HG03039 (cell line): ENCODE data around the gene C17orf107.
A peak's percentile ranks its signal among the peaks of the same experiment; 100 is the strongest.

Source experiments
- ATAC-seq: cut with Tn5 transposase; IDR thresholded peaks from one replicate; pipeline ENCODE4 v1.9.1; 2021; ENCODE audit warnings: mild to moderate bottlenecking, moderate library complexity; ENCODE audit not compliant: unreplicated experiment

The C17orf107 gene

GRCh38 chr17:4934173-4934979, 35.0 kb downstream of the C17orf107 start:
- no peak for ATAC-seq

- ATAC-seq: no peak
Measured at GRCh38 chr17:4935650-4936049, 36.3 kb downstream of the C17orf107 start.

- no peak for ATAC-seq
Measured at GRCh38 chr17:4936436-4936835, 37.1 kb downstream of the C17orf107 start.

- no peak for ATAC-seq
Measured at GRCh38 chr17:4937553-4937952, 38.2 kb downstream of the C17orf107 start.

- no peak for ATAC-seq
Measured at GRCh38 chr17:4938069-4938491, 38.7 kb downstream of the C17orf107 start.

GRCh38 chr17:4938688-4939545, 39.6 kb downstream of the C17orf107 start:
- no peak for ATAC-seq

GRCh38 chr17:4939546-4939795, 40.1 kb downstream of the C17orf107 start:
- ATAC-seq: peak; percentile 4

- peak; percentile 51 for ATAC-seq
Measured at GRCh38 chr17:4939796-4940554, 40.6 kb downstream of the C17orf107 start, which contains the start of the genes RNF167 and SLC25A11. Gene RNF167 (plus strand): TSS chr17:4940268. CDS start chr17:4940910, 642 bp downstream. Gene SLC25A11 (minus strand): TSS chr17:4940046. CDS start chr17:4939910, 136 bp downstream.

DNA sequence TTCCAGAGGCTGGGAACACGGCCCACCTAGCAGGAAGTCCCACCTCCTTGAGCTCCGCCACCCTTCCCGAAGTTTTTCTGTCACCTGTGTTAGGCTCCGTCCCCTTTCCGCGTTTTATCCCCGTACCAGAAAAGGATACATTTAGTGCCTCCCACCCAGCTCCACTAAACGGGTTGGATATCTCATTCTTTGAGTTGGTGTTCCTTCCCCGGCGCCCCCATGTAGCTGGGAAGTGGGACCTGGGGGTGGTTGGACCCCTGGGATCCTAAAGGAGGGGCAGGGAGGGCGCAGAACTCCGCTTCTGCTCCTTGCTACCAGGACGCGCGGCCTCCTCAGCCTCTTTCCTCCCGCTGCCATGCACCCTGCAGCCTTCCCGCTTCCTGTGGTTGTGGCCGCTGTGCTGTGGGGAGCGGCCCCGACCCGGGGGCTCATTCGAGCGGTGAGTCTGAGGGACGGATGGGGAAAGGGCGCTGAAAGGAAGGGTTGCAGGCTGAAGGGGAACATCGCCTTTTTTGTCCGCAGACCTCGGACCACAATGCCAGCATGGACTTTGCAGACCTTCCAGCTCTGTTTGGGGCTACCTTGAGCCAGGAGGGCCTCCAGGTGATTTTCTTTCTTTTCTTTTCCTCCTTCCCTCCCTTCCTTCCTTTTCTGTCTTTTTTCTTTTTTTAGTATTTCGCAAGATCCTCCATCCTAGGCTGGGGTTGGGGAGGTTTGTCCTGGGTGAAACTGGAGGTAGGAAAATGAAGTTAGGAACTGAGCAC, 41.4 kb downstream of the C17orf107 start:
- no peak for ATAC-seq

DNA sequence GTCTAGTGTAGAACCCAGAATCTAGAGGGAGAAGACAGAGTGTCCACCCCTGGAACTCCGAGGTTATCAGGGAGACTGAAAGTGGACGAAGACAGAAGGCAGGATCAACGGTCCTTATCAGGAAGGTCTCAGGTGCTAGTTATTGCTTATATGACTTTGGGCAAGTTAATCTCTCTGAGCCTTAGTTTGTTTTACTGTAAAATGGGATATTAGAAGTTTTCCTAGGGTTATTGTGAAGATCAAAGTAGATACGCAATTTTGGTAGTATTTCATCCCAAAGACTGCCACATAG, 41.9 kb downstream of the C17orf107 start:
- ATAC-seq: no peak

GRCh38 chr17:4942760-4943508, 43.6 kb downstream of the C17orf107 start:
- no peak for ATAC-seq

DNA sequence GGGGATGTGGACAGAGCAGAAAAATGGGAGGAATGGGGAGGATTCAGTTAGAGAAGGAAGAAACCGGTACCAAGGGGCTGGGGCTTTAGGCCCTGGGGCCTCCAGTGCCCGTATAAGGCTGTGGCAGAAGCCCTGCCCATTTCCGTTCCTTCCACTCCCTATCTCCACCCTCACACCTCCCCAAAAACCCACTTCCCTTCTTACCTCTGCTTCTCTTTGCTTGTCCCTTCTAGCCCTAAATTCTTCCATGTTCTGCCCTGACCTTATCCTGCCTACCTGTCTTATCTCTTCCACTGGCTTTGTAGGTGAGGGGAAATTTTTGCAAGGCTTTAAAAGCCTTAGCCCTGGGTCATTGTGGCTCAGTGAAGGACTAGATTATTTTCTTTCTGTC, 44.8 kb downstream of the C17orf107 start:
- ATAC-seq: no peak

DNA sequence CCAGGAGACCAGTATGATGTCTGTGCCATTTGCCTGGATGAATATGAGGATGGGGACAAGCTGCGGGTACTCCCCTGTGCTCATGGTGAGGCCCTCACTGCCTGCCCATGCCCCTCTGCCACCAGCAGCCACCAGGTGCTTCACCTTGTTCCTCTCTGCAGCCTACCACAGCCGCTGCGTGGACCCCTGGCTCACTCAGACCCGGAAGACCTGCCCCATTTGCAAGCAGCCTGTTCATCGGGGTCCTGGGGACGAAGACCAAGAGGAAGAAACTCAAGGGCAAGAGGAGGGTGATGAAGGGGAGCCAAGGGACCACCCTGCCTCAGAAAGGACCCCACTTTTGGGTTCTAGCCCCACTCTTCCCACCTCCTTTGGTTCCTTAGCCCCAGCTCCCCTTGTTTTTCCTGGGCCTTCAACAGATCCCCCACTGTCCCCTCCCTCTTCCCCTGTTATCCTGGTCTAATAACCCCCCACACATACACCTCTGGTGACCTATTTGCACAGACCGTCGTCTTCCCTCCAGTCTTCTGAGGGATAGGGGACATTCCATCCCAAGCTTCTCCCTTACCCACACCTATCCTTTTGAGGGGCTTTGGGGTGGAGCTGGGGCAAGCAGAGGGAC, 45.3 kb downstream of the C17orf107 start:
- no peak for ATAC-seq

DNA sequence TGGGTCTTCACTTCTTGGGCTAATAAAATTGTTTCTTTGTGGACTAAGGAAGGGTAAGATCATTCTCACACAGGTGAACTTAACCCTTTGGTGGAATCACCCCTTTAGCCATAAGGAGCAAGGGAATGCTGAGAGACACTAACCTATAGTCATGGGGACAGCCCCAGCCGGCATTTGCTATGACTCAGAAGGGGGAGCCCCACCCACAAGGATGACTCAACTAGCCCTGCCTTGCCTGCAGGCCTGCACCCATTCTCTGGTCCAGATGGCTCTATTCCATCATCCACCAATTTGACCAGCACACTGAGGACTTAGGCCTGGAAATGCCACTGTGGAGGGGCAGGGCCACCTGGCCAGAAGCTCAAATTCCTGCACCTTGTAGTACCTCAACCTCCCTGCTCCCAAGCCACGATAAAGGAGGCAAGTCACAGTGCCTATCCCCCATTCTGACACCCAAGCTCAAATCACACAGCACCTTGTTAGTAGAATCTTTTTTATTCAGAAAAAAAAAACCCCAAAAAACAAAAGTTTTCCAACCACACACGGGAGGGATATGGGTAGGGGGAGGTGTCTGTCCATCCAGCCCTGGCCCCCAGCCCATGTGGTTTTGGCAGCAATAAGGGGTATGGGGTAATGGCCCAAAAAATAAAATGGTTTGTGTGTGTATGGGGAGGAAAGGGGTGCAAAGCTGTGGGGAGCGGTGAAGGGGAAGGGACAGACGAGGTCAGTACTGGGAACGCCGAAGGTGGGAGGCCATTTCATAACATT, 46.0 kb downstream of the C17orf107 start:
- no peak for ATAC-seq

- ATAC-seq: no peak
Measured at GRCh38 chr17:4945944-4946280, 46.6 kb downstream of the C17orf107 start.

GRCh38 chr17:4946312-4946976, 47.1 kb downstream of the C17orf107 start:
- no peak for ATAC-seq

DNA sequence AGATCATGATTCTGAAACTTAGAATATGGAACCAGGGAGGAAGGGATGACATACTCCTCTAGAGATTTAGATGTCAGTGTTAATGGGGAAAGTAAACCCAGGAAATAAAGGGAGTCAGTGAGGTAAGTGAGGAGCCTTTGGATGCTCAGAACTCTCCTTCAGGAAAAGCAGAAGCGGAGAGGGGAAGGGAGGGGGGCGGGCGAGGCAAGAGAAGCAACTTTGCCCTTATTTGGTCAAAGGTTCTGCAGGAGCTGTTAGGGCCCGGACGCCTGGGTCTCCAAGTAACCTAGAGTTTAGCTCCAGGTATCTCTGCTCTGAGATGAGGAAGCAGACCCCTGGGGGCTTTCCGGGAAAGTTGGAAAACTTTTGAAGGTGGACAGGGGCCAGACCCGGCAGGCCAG, 47.7 kb downstream of the C17orf107 start:
- ATAC-seq: no peak

GRCh38 chr17:4947411-4948165, 48.3 kb downstream of the C17orf107 start:
- peak; percentile 12 for ATAC-seq
